SH-SY5Y (cell line): ENCODE data around the gene S100A5.

Experiments
- GATA2 ChIP-seq: IDR thresholded peaks from 2 replicates; pipeline ENCODE4 v1.6.1; 2011; ENCODE audit warnings: mild to moderate bottlenecking, low read depth, low read length
- GATA3 ChIP-seq: IDR thresholded peaks from 2 replicates; pipeline ENCODE4 v1.6.1; 2011; ENCODE audit warnings: low read depth, mild to moderate bottlenecking, low read length, moderate library complexity

DNA sequence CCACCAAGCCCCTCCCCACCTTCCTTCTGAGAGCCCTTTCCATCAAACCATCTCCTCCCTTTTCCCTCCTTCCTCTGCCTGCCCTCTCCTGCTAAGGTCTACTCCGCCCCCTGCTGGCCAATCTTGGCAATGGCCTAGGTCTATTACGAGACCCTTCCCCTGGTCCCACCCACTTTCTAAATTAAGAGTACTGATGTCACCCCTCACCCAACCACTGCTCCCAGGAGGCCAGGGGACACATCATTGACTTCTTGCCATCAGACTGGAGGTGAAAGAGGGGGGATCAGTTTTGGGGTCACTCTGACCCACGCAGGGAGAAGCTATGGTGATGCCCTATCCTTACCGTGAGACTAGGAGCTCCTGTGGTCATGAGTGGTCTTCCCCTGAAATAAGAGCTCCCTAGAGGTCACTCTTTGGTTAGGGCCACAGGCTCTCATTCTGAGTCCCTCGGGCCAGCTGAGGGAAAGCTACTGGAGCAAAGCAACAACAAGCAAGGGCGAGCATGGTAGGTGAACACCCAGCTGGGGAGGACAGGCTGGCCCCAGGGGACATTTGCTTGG is 45.7 kb downstream of the S100A5 start:
- no peak for TF ChIP-seq GATA2
- TF ChIP-seq GATA3, result no peak
